ENCODE results near the gene CCDC80.

Gene CCDC80

DNA sequence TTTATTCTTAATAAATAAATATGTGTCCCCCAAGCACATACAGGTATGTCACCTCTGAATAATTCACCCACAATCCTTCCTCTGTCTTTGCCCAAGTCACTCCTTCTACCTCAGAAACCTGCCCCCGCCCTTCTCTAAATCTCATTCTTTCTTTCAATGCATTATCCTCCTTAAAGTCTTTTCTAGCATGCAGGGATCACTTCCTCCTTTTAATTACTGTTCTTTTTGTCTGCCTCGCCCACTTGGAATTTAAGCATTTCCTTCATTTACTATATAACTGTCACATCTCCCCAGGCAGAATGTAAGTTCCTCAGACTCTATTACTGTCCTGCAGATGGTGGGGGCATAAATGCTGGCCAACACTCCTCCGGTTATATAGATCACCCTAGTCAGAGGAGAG is 7.8 kb downstream of the CCDC80 start:
- no peak for DNase-seq

DNA sequence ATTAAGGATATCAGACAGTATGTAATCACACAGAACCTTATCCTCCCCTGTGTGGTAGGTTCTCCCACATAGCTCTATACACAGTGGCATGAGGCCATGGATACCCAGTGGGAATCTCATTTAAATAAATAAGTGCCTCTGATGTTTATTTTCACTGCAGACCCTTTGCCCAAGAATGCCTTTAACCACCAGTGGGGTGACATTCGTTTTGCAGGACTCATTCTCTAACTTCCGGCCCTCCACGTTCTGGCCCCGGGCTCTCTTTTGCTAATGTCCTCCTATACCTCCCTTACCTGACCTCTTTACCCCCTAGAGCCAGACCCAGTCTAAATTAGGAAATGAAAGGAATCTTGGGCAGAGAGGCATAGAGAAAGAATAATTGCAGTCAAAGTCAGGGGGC is 8.3 kb downstream of the CCDC80 start:
- DNase-seq = no peak

DNA sequence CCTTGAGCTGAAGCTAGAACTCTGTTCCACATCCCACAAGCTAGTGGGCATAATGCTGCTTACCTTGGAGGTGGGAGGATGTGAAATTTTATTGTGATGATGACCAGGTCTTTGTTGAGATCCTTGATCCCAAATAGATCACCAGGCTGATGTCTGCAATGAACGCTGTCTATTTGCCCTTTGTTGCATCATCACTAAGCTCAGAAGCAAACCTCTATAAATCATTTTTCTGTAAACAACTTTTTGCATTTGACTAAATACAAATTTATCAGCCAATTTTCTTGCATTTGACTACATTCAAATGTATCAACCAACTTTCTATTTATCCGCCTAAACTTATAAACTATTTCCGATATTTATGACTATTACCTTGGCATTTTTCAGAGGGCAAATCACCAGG is 9.7 kb downstream of the CCDC80 start:
- DNase-seq = no peak

DNA sequence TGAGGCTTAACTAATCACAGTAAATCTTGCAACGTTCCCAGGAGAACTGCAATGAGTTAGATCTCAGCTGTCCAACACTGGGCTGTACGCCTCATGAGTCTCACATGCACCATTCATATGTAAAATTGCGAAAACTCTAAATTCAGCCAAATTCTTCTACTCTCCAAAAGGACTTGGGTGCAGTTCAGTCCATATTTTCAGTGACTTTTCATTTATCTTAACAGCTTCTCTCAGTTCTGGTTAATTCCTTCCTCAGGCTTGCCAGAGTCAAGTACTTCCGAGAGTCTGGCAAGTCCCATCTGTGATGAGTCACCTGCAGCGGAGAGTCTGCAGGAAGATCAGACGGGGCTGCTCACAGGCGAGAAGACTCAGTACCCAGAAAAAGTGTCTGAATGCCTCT is 11.5 kb downstream of the CCDC80 start:
- no peak for DNase-seq

DNA sequence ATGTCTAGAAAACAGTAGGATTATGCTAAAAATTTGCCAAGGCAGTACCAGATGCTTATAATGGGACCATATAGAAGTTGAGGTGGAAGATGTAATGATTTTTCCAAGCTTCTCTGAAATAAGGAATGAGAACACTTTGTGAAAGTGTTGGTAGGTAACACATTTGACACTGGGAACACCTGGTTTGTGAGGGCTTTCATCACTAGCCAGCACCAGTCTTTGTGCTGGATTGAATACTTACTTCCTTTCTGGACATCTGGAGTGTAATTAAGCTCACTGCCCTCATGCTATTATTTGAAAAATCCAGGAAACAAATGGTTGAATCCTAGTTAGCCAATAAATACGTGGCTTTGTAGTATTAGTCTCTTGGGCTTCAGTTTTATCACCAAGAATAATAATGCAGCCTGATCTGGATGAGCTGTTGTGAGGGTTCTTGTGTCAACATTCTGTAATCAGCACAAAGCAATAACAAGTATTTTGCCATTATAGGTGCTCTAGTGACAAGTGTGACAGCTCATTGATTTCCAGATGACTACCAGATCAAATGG is 12.9 kb downstream of the CCDC80 start:
- no peak for DNase-seq

DNA sequence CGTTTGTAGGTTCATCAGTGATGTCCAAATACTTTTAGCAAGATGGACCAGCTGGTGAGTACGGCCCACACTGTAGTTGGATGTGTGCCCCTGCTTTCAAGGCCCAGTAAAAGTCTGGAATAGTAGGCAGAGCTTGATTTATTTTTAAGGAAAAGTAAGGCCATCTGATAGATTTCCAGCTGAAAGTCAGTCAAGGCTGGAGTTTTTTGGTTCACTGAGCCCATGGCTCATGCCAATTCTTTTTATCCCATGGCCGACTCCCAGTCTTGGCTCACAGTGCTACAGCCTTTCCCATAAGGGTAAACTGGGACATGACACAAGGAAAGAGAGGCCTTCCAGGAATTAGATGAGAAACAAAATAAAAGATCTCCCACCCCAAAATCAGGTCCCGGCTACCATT is 13.5 kb downstream of the CCDC80 start:
- no peak for DNase-seq

DNA sequence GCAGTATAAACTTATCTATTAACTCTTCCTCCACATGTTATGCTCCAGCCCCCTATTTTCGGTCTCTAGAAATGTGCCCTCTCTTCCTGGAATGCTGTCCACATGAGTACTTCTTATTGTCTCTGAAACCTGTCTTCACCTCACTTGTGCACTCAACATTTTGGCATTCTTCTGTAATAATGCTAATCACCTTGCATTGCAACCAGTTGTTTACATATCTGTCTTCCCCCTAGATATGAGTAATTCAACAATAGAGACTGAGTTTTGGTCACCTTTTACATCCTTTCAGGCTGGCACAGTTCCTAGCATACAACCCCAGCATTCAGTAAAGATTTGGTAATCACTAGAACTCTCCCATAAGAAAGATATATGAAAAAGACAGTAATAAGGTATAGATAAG is 17.2 kb downstream of the CCDC80 start:
- no peak for DNase-seq

DNA sequence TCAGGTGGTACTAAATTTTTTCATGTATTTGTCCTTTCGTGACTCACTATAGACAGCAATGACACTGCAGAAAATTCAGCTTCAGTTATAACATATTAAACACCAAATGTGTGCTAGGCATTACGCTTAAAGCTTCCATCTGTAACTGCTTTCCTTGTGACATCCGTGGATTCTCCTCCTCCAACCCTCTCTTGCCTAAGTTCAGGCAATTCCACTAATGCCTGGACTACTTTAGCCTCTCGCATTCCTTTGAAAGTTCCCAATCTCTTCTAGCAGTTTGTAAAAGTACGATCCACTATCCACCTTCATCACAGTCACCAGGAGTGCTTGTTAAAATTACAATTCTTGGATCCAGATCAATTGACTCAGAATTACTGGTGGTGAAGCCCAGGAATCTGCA is 17.7 kb downstream of the CCDC80 start:
- no peak for DNase-seq

DNA sequence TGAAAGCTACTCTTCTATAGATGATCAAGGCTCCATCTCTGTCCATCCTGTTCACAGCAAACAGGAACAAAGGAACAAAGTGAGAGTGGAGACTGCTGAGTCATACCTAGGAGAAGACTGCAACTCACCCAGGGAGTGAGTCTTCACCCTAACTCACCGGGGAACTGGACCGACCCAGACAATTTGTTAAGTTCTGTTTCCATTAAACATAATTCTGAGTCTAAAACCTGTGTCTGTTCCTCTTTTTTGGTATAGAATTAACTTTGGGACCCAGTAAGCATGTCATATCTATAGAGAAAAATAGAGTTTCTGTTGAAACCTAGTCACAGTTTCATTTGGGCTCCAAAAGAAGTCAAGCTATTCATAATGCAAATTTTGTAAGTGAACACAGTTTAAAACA is 21.6 kb downstream of the CCDC80 start:
- DNase-seq = no peak

DNA sequence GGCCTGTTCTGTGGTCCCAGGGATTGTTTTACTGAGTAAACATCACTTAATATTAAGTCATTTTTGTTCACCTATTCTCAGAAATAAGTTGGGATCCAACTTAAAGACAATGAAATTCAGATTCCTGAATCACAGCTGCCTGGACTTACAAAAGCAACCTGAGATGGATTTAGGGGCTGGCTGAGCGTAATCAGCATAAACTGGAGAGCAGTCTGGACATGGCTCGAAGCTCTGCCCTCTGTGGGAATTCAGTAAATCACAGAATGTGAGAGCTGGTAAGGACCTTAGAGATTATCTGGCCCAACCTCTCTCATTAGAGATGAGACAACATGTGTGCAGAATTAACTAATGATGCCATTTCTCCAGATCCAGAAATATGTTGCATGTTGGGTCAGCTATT is 23.7 kb downstream of the CCDC80 start:
- no peak for DNase-seq

DNA sequence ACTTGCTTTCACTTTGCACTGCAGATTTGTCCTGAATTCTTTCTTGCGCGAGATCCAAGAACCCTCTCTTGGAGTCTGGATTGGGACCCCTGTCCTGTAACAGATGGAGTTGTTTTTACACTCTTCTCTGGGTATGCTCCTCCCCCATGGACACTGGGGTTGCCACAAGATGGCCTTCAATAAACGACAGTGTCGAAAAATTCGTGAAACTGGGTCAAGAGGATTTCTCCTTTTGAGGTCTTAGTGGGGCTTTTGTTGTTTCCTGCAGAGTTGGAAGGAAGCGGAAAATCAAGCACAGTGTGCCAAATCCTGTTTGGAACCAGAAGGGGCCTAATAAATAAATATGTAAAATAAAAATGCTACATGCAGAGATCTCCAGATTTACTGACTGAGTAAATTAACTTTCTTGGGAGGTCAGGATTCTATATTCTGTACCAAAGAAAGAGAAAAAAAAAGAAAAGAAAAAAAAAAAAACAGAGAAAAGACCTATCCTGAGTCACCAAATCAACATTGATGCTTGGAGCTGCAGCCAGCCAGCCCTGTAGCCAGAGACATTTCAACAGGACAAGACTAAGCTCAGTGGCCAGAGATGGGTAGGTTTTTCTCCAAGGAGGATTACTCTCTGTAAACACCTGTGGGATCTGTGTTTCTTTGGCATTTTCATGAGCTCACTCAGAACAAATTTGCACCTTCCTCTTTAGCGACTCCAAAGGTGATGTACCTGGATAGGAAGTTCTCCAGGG is 24.8 kb downstream of the CCDC80 start:
- no peak for DNase-seq

DNA sequence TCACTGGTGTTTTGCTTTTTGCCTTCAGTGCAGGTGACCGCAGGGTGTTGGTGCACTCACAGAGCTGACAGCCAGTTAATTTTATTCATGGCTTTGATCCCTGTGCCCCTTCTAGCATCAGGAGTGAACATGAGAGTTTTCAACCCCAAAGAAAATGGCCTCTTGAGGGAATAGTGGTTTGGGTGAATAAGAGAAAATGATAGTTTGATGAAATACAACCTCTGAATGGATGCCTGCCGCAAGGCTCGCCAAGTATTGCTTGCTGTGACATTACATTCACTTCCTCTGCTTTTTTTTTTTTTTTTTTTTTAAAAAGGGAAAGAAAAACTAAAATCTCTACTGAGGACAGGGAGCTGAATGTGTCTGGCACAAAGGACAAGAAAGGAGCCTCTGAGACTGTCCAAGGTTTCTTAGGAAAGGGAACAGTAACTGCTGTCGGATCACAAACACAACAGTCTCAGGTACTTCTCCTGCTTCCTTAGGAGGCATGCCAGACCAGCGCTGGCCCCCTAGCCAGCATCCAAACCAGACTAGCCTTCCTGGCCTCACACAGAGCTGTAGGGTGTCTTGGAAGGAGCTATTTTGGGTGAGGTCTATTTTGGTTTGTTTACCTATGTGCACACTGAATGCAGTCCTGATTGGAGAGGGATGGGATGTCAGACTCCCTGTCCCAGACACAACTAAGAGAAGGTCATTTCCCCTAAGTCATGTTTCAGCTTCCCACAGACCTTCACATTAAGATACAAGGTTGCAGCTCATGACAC is 29.0 kb downstream of the CCDC80 start:
- DNase-seq = no peak

DNA sequence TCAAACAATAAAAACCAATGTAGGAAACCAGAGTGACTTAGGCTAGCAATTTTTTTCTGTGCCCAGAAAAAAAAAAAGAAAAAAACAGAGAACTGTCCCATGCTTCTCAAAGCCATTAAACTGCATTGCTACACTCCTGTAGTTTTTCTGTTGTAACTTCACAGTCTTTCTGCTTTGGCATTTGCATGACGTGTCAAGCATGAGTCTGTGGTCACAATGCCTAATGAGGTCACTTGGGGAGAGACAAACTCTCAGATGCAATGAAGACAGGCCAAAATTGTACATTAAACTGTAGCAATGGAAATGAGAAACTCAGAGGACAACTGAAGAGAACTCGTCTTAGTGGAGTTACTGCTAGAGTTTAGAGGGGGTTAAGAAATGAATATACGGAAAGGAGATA is 30.8 kb downstream of the CCDC80 start:
- DNase-seq = no peak

DNA sequence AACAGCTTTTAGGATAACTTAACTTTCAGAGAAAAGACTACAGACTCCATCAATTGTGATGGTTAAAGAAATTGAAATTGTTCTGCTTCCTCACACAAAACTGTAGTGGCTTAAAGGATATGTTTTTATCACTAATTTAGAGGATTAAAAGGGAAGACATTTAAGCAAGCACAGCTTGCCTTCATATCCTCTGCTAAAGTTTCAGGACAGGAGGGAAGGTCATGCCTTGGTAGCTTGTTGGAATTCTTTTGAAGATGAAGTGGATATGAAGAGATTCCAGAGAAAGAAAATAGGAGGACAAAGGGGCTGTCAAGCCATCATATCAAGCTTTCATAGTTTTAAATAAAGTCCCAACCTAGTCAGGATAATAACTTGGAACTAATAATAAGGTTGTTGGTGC is 33.1 kb downstream of the CCDC80 start:
- DNase-seq = no peak

DNA sequence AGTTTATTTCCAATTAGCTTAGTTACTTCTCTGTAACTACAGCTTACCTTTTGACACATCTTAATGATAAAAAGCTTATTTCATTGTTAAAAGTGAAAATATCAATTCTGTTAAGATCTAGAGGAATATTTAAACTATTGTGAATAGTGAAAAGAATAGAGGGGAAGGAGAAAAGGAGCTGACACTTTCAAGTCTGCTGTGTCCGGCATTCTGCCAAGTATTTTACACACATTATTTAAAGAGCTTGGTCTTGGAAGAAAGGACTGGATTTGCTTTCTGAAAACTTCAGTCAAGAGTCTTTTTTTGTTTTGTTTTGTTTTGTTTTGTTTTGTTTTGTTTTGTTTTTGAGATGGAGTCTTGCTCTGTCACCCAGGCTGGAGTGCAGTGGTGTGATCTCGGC is 34.8 kb downstream of the CCDC80 start:
- no peak for DNase-seq

DNA sequence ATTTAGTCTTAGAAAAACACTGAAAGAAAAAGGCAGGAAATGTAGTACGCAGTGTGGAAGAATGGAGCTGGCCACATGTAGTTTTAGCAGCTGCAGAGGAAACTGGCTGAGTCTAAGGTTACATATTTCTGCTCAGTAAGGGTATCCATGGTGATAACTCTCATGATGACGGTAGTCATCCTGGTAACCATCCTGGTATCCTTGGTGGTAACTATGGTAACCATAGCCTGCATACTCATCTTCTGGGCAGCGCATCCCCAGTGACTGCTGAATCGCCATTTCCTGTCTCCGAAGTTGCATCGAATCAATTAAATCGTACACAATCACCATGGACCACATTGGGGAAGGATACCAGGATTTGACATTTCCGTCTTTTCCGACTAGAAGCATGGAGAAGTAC is 35.7 kb downstream of the CCDC80 start:
- DNase-seq = no peak

DNA sequence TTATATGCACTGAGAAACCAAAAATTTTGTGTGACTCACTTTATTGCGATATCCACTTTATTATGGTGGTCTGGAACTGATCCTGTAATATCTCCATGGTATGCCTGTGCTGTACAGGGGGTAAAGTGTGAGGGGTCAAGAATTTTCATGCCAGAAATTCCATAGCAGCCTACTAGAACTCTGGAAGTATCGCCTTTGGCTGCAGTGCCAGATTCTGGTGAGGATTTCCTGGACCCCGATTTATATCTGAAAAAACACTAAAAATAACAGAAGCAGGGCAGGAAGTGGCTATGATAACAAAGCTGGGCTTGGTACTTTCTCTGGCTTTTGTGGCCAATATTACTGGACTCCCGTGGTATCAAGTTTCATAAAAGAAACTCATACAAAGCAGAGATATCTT is 36.4 kb downstream of the CCDC80 start:
- DNase-seq = no peak

DNA sequence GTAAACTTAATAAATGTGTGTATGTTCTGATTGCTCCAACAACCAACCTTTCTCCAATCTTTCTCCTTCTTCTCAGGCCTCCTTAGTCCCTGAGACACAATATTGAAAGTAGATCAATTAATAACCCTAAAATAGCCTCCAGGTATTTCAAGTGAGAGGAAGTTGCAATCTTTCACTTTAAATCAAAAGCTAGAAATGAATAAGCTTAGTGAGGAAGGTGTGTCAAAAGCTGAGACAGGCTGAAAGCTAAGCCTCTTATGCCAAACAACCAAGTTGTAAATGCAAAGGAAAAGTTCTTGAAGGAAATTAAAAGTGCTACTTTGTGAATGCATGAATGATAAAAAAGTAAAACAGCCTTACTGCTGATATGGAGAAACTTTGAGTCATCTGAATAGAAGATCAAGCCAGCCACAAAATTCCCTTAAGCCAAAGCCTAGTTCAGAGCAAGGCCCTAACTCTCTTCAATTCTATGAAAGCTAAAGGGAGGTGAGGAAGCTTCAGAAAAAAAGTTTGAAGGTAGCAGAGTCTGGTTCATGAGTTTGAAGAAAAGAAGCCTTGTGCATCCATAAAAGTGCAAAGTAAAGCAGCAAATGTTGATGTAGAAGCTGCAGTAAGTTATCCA is 38.6 kb downstream of the CCDC80 start:
- DNase-seq = no peak

DNA sequence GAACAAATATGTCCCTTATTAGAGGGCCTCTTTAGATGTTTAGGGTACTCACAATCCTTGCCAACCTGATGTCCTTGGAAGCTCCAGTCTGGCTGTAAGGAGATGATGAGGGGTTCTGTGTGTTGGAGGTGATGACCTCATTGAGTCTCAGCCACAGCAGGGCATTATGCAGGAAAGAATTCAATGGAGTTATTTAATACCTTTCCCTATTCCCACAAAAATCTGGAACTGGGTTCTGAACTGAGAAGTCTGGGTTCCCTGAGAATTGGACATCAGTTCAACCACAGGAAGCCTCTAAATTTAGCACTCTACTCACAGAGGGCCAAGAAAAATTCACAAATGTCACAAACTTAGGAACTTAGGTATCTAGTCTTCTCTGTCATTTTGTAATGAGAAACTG is 42.2 kb downstream of the CCDC80 start:
- no peak for DNase-seq

DNA sequence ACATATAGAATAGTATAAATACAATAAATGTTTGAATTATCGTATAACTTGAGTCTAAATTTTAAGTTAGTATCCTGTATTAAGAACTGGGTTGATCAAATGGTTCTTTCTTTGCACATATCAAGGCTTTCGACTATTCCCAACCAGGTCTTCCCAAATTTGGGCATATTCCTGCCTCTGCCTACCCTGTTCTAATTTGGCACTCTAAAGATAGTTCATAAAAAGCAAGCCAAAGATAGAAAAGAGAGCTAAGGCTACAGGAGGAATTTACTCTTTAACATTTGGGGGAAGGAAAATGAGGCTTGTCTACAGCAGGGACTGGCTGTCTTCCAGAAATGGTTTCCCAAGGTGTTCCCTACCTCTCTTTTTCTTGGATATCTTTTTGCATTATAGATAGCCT is 43.0 kb downstream of the CCDC80 start:
- no peak for DNase-seq

DNA sequence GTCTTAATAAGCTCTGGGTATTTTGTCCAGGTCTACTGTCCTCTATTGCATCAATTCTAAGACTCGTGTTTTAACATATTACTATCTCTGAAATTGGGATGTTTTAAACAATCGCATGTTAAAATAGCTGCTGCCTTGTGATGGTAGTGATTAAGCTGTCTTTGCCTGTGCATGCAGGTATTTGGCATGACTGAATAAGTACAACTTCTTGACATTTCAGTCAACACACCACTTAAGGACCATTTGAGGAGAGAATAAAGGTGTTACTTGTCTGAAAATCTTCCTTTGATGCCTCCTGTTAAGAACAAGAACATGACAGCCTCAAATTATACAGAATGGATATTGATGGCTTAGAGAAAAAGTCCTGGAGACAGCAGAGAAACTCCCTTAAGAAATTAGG is 46.1 kb downstream of the CCDC80 start:
- no peak for DNase-seq

DNA sequence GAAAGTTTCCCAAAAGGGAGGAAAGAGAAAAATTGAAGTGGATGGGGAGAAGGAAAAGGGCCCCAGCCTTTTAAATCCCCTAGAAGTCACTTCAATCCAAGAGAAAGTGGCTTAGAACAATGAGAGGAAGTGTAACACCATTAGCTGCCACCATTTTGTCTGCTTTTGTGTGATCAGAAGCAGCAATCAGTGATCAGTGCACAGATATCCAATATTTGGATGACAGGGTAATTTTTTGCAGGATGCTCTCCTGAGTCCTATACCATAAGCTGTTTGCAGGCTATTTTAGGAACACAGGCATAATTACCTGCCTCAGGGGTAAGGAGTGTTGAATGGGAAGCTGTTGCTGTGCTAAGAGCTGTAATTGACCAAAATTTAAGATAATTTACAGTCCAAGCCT is 47.7 kb downstream of the CCDC80 start:
- no peak for DNase-seq

DNA sequence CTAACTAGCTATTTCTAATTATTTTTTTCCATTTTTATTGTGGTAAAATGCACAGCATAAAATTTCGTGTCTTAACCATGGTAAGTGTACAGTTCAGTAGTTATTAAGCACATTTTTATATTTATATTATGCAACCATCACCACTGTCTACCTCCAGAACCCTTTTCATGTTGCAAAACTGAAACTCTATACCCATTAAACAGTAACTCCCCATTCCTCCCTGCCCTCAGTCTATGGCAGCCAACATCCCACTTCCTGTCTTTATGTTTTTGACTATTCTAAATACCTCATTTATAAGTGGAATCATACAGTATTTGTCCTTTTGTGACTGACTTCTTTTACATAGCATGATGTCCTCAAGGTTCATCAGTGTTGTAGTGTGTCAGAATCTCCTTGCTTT is 53.6 kb downstream of the CCDC80 start:
- DNase-seq = no peak

DNA sequence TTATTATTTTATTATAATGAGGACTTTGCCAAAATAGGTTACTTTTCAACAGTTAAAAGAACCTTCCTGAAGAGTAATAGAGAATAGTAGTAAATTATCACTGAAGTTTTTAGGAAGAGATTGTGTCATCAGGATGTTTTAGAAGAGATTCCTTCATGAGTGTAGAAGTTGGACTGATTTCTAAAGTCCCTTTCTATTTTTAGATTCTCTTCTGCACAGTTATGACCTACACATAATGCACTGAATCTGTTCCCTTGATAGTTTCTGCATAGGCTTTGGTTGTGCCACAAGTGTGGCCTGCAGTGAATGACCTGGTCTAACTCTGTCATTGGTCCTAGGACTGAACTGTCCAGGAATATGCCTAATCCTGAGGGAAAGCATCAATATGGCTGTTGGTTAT is 55.2 kb downstream of the CCDC80 start:
- no peak for DNase-seq
